SK-N-SH (cell line): ENCODE data around the gene CERKL. TPM values are rescaled to one million over a fixed set of nuclear protein-coding genes. Genes with fewer than 3 reads are reported as not detected.

Experiments
- CTCF ChIA-PET: fragments of 300-600, 350-600 bp; formaldehyde crosslinking; extraction: SDS; loops from one replicate; lab custom pipeline; 2021; lab: Yijun Ruan, JAX
- POLR2A ChIA-PET: fragments of 350-600 bp; sonication (Branson Sonifier 250); formaldehyde crosslinking; extraction: SDS; loops from one replicate; lab custom pipeline; 2020; ENCODE audit warnings: antibody characterized with exemption, inconsistent platforms; lab: Yijun Ruan, JAX
- DNase-seq: peaks from one replicate; pipeline ENCODE4 v3.0.0; 2012
- H2AFZ ChIP-seq: fragments of 200-600 bp; sonication (generic); 2 replicates; pipeline ENCODE4 v1.8.1; 2016; ENCODE audit warnings: antibody characterized with exemption, mild to moderate bottlenecking, low read depth
- H3F3A ChIP-seq: fragments of 200-600 bp; sonication (generic); replicated peaks from 2 replicates; pipeline ENCODE3; 2016; ENCODE audit warnings: antibody characterized with exemption, mild to moderate bottlenecking; ENCODE audit not compliant: insufficient read depth
- H3K27ac ChIP-seq, 2 experiments: fragments of 200-500 bp in 1 of 2; fragments of 200-600 bp in 1 of 2; sonication (Bioruptor generic) in 1 of 2; sonication (generic), shearing (Covaris generic) in 1 of 2; 2 replicates each; pipeline versions ENCODE4 v1.5.1 to v1.6.1; 2014 to 2016; ENCODE audit warnings: low read depth in 2 of 2, inconsistent platforms in 1 of 2, low read length in 1 of 2, mild to moderate bottlenecking in 1 of 2, mixed read lengths in 1 of 2
- H3K27me3 ChIP-seq: fragments of 200-600 bp; sonication (generic), shearing (Covaris generic); 2 replicates; pipeline ENCODE4 v1.6.1; 2016; ENCODE audit warnings: mixed run types; ENCODE audit not compliant: insufficient read depth
- H3K36me3 ChIP-seq, 2 experiments: fragments of 200-500 bp in 1 of 2; fragments of 200-600 bp in 1 of 2; sonication (Bioruptor generic) in 1 of 2; sonication (generic) in 1 of 2; replicated peaks in 1 of 2; 2 replicates each; pipeline versions ENCODE3 to v1.5.1; 2014 to 2016; ENCODE audit warnings: low read length in 1 of 2, mild to moderate bottlenecking in 1 of 2; ENCODE audit not compliant: insufficient read depth in 2 of 2, control insufficient read depth in 1 of 2
- H3K4me1 ChIP-seq, 2 experiments: fragments of 200-500 bp in 1 of 2; fragments of 200-600 bp in 1 of 2; sonication (Bioruptor generic) in 1 of 2; sonication (generic), shearing (Covaris generic) in 1 of 2; 2 replicates each; pipeline versions ENCODE4 v1.5.1 to v1.6.1; 2014 to 2016; ENCODE audit warnings: low read depth in 1 of 2, low read length in 1 of 2, mixed run types in 1 of 2; ENCODE audit not compliant: insufficient read depth in 2 of 2, control insufficient read depth in 1 of 2
- H3K4me2 ChIP-seq: fragments of 200-600 bp; sonication (generic), shearing (Covaris generic); 2 replicates; pipeline ENCODE4 v1.6.1; 2017; ENCODE audit warnings: mixed run types
- H3K4me3 ChIP-seq, 2 experiments: fragments of 200-500 bp in 1 of 2; fragments of 200-600 bp in 1 of 2; sonication (Bioruptor generic) in 1 of 2; sonication (generic), shearing (Covaris generic) in 1 of 2; 2 replicates each; pipeline versions ENCODE4 v1.5.1 to v1.8.1; 2014 to 2016; ENCODE audit warnings: low read depth in 2 of 2, inconsistent platforms in 1 of 2, low read length in 1 of 2, mild to moderate bottlenecking in 1 of 2, mixed read lengths in 1 of 2, moderate library complexity in 1 of 2
- H3K79me2 ChIP-seq: fragments of 200-600 bp; sonication (generic); 2 replicates; pipeline ENCODE4 v1.8.1; 2017; ENCODE audit warnings: mild to moderate bottlenecking; ENCODE audit not compliant: insufficient read depth
- H3K9ac ChIP-seq: fragments of 200-600 bp; sonication (generic); 2 replicates; pipeline ENCODE4 v1.6.1; 2017; ENCODE audit warnings: mixed run types
- H3K9me2 ChIP-seq: fragments of 200-600 bp; sonication (generic); 2 replicates; pipeline ENCODE4 v1.6.1; 2017; ENCODE audit warnings: mixed run types
- H3K9me3 ChIP-seq: fragments of 200-600 bp; sonication (generic); 2 replicates; pipeline ENCODE4 v1.6.1; 2017; ENCODE audit warnings: mixed run types, mild to moderate bottlenecking, moderate library complexity
- H4K20me1 ChIP-seq: fragments of 200-600 bp; sonication (generic); 2 replicates; pipeline ENCODE4 v1.6.1; 2017; ENCODE audit warnings: mild to moderate bottlenecking, mixed run types; ENCODE audit not compliant: insufficient read depth
- ELF1 ChIP-seq: IDR thresholded peaks from 2 replicates; pipeline ENCODE4 v1.4.0; 2012
- EP300 ChIP-seq, 2 experiments: IDR thresholded peaks; 2 replicates each; pipeline versions ENCODE4 v1.4.0 to v1.6.1; 2012; ENCODE audit warnings: borderline replicate concordance in 1 of 2, low read depth in 1 of 2, low read length in 1 of 2
- FOSL2 ChIP-seq: IDR thresholded peaks from 2 replicates; pipeline ENCODE4 v1.4.0; 2012; ENCODE audit warnings: low read depth, mild to moderate bottlenecking, moderate library complexity, borderline replicate concordance
- GABPA ChIP-seq: IDR thresholded peaks from 2 replicates; pipeline ENCODE4 v1.4.0; 2012; ENCODE audit warnings: low read depth, mild to moderate bottlenecking
- GATA2 ChIP-seq: sonication (generic); formaldehyde crosslinking; IDR thresholded peaks from 2 replicates; pipeline ENCODE4 v1.5.0; 2020; ENCODE audit warnings: mild to moderate bottlenecking, missing genetic modification reagents
- JUND ChIP-seq: IDR thresholded peaks from 2 replicates; pipeline ENCODE4 v1.4.0; 2012
- NFIC ChIP-seq: IDR thresholded peaks from 2 replicates; pipeline ENCODE4 v1.4.0; 2012; ENCODE audit warnings: borderline replicate concordance
- PBX3 ChIP-seq: IDR thresholded peaks from 2 replicates; pipeline ENCODE4; 2012
- RCOR1 ChIP-seq: fragments of 150-350 bp; IDR thresholded peaks from 2 replicates; pipeline ENCODE4 v1.6.1; 2017; ENCODE audit warnings: antibody characterized with exemption, low read length
- SIN3A ChIP-seq: IDR thresholded peaks from 2 replicates; pipeline ENCODE4 v1.6.1; 2012; ENCODE audit warnings: low read depth, mild to moderate bottlenecking, low read length, moderate library complexity, borderline replicate concordance
- SMC3 ChIP-seq: IDR thresholded peaks from 2 replicates; pipeline ENCODE4 v1.6.1; 2012; ENCODE audit warnings: low read depth, low read length, improper control_type of control experiment
- TAF1 ChIP-seq: IDR thresholded peaks from 2 replicates; pipeline ENCODE4 v1.6.1; 2012; ENCODE audit warnings: low read depth, mild to moderate bottlenecking, low read length, moderate library complexity, borderline replicate concordance
- TCF12 ChIP-seq: IDR thresholded peaks from 2 replicates; pipeline ENCODE4 v1.4.0; 2012
- WGBS: methylation state at CpG from one replicate; pipeline ENCODE4 v1.1.6; 2017; ENCODE audit warnings: low lambda C conversion rate; 5-methylcytosine and 5-hydroxymethylcytosine counted together
- polyA plus RNA-seq, 3 experiments: library from polyadenylated mRNA; depleted of rRNA; stranded (reverse); fragments of >200 nt; gene quantifications; 2 replicates each; pipeline ENCODE4 v1.2.3, GENCODE V29; 2012
- TF ChIP-seq, protein P1 (sequence below): IDR thresholded peaks from 2 replicates; pipeline ENCODE4 v1.6.1; 2012; ENCODE audit warnings: mild to moderate bottlenecking, low read depth, low read length, moderate library complexity
- TF ChIP-seq, protein P2 (sequence below): fragments of 150-350 bp; IDR thresholded peaks from 2 replicates; pipeline ENCODE4 v1.6.1; 2017; ENCODE audit warnings: antibody characterized with exemption, low read length, low read depth, borderline replicate concordance
- TF ChIP-seq, protein P3 (sequence below): fragments of 150-350 bp; IDR thresholded peaks from 2 replicates; pipeline ENCODE4 v1.6.1; 2016; ENCODE audit warnings: mild to moderate bottlenecking, low read depth, low read length
- TF ChIP-seq, protein P4 (sequence below): IDR thresholded peaks from 2 replicates; pipeline ENCODE4 v1.4.0; 2012; ENCODE audit warnings: low read depth, borderline replicate concordance

CERKL gene
- polyA plus RNA-seq, 1 of the 3 experiments (the other 2 are of a cell fraction) = 0.07 TPM

DNA sequence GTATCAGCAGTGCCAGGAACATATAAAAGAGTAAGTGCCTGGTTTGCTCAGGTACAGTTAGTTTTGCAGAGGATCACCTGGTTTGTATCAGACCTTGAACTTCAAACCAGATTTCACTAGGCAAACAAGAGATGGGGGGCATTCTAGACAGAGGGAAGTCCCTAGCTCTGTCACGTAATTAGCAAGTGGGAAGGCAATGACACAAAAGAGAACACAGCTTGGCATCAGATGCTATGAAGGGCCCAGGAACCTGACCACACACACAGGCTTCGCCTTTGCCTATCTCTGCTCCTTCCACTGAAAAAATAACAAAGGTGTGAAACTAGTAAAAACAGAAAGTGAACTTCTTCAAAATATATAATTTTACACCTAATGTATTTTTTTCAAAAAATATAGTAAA is 62.6 kb downstream of the CERKL start (continued):
- no peak for TF ChIP-seq PBX3
- no peak for TF ChIP-seq NFIC
- no peak for TF ChIP-seq TCF12
- TF ChIP-seq, protein P1, sequence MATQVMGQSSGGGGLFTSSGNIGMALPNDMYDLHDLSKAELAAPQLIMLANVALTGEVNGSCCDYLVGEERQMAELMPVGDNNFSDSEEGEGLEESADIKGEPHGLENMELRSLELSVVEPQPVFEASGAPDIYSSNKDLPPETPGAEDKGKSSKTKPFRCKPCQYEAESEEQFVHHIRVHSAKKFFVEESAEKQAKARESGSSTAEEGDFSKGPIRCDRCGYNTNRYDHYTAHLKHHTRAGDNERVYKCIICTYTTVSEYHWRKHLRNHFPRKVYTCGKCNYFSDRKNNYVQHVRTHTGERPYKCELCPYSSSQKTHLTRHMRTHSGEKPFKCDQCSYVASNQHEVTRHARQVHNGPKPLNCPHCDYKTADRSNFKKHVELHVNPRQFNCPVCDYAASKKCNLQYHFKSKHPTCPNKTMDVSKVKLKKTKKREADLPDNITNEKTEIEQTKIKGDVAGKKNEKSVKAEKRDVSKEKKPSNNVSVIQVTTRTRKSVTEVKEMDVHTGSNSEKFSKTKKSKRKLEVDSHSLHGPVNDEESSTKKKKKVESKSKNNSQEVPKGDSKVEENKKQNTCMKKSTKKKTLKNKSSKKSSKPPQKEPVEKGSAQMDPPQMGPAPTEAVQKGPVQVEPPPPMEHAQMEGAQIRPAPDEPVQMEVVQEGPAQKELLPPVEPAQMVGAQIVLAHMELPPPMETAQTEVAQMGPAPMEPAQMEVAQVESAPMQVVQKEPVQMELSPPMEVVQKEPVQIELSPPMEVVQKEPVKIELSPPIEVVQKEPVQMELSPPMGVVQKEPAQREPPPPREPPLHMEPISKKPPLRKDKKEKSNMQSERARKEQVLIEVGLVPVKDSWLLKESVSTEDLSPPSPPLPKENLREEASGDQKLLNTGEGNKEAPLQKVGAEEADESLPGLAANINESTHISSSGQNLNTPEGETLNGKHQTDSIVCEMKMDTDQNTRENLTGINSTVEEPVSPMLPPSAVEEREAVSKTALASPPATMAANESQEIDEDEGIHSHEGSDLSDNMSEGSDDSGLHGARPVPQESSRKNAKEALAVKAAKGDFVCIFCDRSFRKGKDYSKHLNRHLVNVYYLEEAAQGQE = no peak

- DNase-seq = no peak
- POLR2A ChIA-PET = no interaction called here
- TF ChIP-seq, protein P2, sequence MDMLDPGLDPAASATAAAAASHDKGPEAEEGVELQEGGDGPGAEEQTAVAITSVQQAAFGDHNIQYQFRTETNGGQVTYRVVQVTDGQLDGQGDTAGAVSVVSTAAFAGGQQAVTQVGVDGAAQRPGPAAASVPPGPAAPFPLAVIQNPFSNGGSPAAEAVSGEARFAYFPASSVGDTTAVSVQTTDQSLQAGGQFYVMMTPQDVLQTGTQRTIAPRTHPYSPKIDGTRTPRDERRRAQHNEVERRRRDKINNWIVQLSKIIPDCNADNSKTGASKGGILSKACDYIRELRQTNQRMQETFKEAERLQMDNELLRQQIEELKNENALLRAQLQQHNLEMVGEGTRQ = no peak
- TF ChIP-seq, protein P1 = no peak
- TF ChIP-seq FOSL2 (no peak), TAF1 (no peak), JUND (no peak), RCOR1 (no peak), NFIC (no peak), EP300 (IDR thresholded peaks at IDR 0.05; ENCODE audit: borderline replicate concordance in 1 of 2, low read depth in 1 of 2, low read length in 1 of 2) (no peak), GABPA (no peak), GATA2 (CRISPR knock-in tag) (no peak), SIN3A (no peak), ELF1 (no peak), SMC3 (no peak)
- TF ChIP-seq, protein P3, sequence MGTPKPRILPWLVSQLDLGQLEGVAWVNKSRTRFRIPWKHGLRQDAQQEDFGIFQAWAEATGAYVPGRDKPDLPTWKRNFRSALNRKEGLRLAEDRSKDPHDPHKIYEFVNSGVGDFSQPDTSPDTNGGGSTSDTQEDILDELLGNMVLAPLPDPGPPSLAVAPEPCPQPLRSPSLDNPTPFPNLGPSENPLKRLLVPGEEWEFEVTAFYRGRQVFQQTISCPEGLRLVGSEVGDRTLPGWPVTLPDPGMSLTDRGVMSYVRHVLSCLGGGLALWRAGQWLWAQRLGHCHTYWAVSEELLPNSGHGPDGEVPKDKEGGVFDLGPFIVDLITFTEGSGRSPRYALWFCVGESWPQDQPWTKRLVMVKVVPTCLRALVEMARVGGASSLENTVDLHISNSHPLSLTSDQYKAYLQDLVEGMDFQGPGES = no peak
- TF ChIP-seq, protein P4, sequence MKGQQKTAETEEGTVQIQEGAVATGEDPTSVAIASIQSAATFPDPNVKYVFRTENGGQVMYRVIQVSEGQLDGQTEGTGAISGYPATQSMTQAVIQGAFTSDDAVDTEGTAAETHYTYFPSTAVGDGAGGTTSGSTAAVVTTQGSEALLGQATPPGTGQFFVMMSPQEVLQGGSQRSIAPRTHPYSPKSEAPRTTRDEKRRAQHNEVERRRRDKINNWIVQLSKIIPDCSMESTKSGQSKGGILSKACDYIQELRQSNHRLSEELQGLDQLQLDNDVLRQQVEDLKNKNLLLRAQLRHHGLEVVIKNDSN = no peak
These were observed 67.1 kb downstream of the CERKL start for GRCh38 chr2:181589779-181590178.

More at GRCh38 chr2:181589779-181590178, 67.1 kb downstream of the CERKL start:
- CTCF ChIA-PET = no interaction called here
- Histone ChIP-seq H3K4me2 (no peak overlapping the region), H3K9me2 (no peaks in the 10 kb centered on the region), H3K79me2 (no peaks in the 10 kb centered on the region), H3F3A (no peaks in the 10 kb centered on the region), H4K20me1 (no peaks in the 10 kb centered on the region), H3K27ac (no peak overlapping the region), H3K4me1 (peaks cover 0 to 4% of the 10 kb centered on the region in 2 experiments; a peak in 2 of 4 replicates), H3K36me3 (no peaks in the 10 kb centered on the region), H2AFZ (no peak overlapping the region), H3K27me3 (no peaks in the 10 kb centered on the region), H3K9me3 (no peaks in the 10 kb centered on the region), H3K9ac (no peak overlapping the region), H3K4me3 (no peak overlapping the region)
- WGBS = 40% methylated on average over 2 of the region's 2 CpGs
